GM23338 (cell line): ENCODE data around the gene AOAH. TPM values are rescaled to one million over a fixed set of nuclear protein-coding genes. Genes with fewer than 3 reads are reported as not detected.

Experiments
- ATAC-seq: fragments of 200-7000 bp; cut with Tn5 transposase; 3 replicates; pipeline ENCODE4 v1.9.1; 2020
- DNase-seq: peaks from one replicate; pipeline ENCODE4 v3.0.0-alpha.2; 2015; ENCODE audit warnings: low spot score
- H2AFZ ChIP-seq: fragments of 200-600 bp; sonication (generic); 2 replicates; pipeline ENCODE4 v1.8.0; 2016; ENCODE audit warnings: antibody characterized with exemption, mild to moderate bottlenecking, moderate library complexity
- H3F3A ChIP-seq: fragments of 200-600 bp; sonication (generic); replicated peaks from 2 replicates; pipeline ENCODE4 v1.8.0; 2017; ENCODE audit warnings: antibody characterized with exemption, mixed run types, low read depth
- H3K27ac ChIP-seq: fragments of 200-600 bp; sonication (generic); 2 replicates; pipeline ENCODE4 v1.6.1; 2016; ENCODE audit warnings: low read depth
- H3K27me3 ChIP-seq: fragments of 200-600 bp; sonication (generic); 2 replicates; pipeline ENCODE4 v1.8.0; 2016; ENCODE audit warnings: mild to moderate bottlenecking, mixed run types, moderate library complexity; ENCODE audit not compliant: insufficient read depth
- H3K36me3 ChIP-seq: fragments of 200-600 bp; sonication (generic); 2 replicates; pipeline ENCODE4 v1.8.0; 2016; ENCODE audit warnings: mild to moderate bottlenecking; ENCODE audit not compliant: insufficient read depth
- H3K4me1 ChIP-seq: fragments of 200-600 bp; sonication (generic); 2 replicates; pipeline ENCODE4 v1.8.0; 2016; ENCODE audit warnings: mild to moderate bottlenecking, moderate library complexity; ENCODE audit not compliant: insufficient read depth
- H3K4me2 ChIP-seq: fragments of 200-600 bp; sonication (generic); 2 replicates; pipeline ENCODE4 v1.7.1; 2017; ENCODE audit warnings: mixed run types
- H3K4me3 ChIP-seq: fragments of 200-600 bp; sonication (generic); 2 replicates; pipeline ENCODE4 v1.6.1; 2016; ENCODE audit warnings: mixed run types
- H3K79me2 ChIP-seq: fragments of 200-600 bp; sonication (generic); replicated peaks from 2 replicates; pipeline ENCODE4 v1.8.0; 2017; ENCODE audit warnings: mild to moderate bottlenecking; ENCODE audit not compliant: insufficient read depth
- H3K9me2 ChIP-seq: fragments of 200-600 bp; sonication (generic); 2 replicates; pipeline ENCODE4 v1.8.0; 2017; ENCODE audit not compliant: insufficient read depth
- H4K20me1 ChIP-seq: fragments of 200-600 bp; sonication (generic); replicated peaks from 2 replicates; pipeline ENCODE4 v1.8.0; 2017; ENCODE audit warnings: mild to moderate bottlenecking; ENCODE audit not compliant: insufficient read depth
- H3K27ac Mint-ChIP-seq: 2 replicates; pipeline ENCODE4 v1.8.0; 2020; ENCODE audit warnings: inconsistent platforms, mild to moderate bottlenecking, moderate library complexity, mixed read lengths
- H3K27me3 Mint-ChIP-seq: 3 replicates; pipeline ENCODE4 v1.8.0; 2022; ENCODE audit warnings: low read depth, mild to moderate bottlenecking, moderate library complexity, mixed read lengths, inconsistent platforms; ENCODE audit not compliant: insufficient read depth, poor library complexity
- H3K36me3 Mint-ChIP-seq: 3 replicates; pipeline ENCODE4 v1.8.0; 2021; ENCODE audit warnings: low read depth, mild to moderate bottlenecking, inconsistent platforms, moderate library complexity, mixed read lengths
- H3K4me1 Mint-ChIP-seq: 3 replicates; pipeline ENCODE4 v1.8.0; 2020; ENCODE audit warnings: mild to moderate bottlenecking, inconsistent platforms, mixed read lengths
- H3K4me3 Mint-ChIP-seq: 3 replicates; pipeline ENCODE4 v1.8.0; 2021; ENCODE audit warnings: moderate library complexity, mild to moderate bottlenecking, inconsistent platforms, mixed read lengths
- H3K9me3 Mint-ChIP-seq: 3 replicates; pipeline ENCODE4 v1.8.0; 2020; ENCODE audit warnings: moderate library complexity, mild to moderate bottlenecking, inconsistent platforms, mixed read lengths
- CREB1 ChIP-seq: fragments of 250-450 bp; sonication (Bioruptor Pico); IDR thresholded peaks from 2 replicates; pipeline ENCODE4 v1.5.0; 2020; ENCODE audit warnings: low read depth, mild to moderate bottlenecking, moderate library complexity
- EZH2 ChIP-seq: fragments of 200-600 bp; sonication (generic); IDR thresholded peaks from one replicate; pipeline ENCODE4 v1.8.0; 2017; ENCODE audit warnings: antibody characterized with exemption, mild to moderate bottlenecking, low read depth; ENCODE audit not compliant: unreplicated experiment
- EZH2phosphoT487 ChIP-seq: fragments of 200-600 bp; sonication (generic); IDR thresholded peaks from one replicate; pipeline ENCODE4 v1.8.1; 2018; ENCODE audit warnings: antibody characterized with exemption; ENCODE audit not compliant: unreplicated experiment
- NANOG ChIP-seq: IDR thresholded peaks from 2 replicates; pipeline ENCODE4 v1.6.1; 2016; ENCODE audit warnings: antibody characterized with exemption, borderline replicate concordance
- POLR2AphosphoS5 ChIP-seq: IDR thresholded peaks from 2 replicates; pipeline ENCODE4 v1.6.1; 2016; ENCODE audit warnings: antibody characterized with exemption, low read depth
- REST ChIP-seq: IDR thresholded peaks from one replicate; pipeline ENCODE4 v1.6.1; 2018; ENCODE audit warnings: antibody characterized with exemption; ENCODE audit not compliant: unreplicated experiment
- STAT1 ChIP-seq: IDR thresholded peaks from one replicate; pipeline ENCODE4 v1.6.1; 2016; ENCODE audit warnings: antibody characterized with exemption; ENCODE audit not compliant: unreplicated experiment
- ZNF114 ChIP-seq: fragments of 250-450 bp; sonication (Bioruptor Pico); IDR thresholded peaks from 2 replicates; pipeline ENCODE4 v1.5.0; 2020; ENCODE audit warnings: mild to moderate bottlenecking, moderate library complexity
- ZNF331 ChIP-seq: fragments of 250-450 bp; sonication (Bioruptor Pico); IDR thresholded peaks from 2 replicates; pipeline ENCODE4 v1.5.0; 2020; ENCODE audit warnings: low read depth, mild to moderate bottlenecking, moderate library complexity
- polyA plus RNA-seq: library from polyadenylated mRNA; unstranded; fragments of >200 nt; fragmentation: Nextera tagmentation; extraction: Ambion mirVana; gene quantifications from 2 replicates; pipeline ENCODE4 v1.2.1, GENCODE V29; 2016
- total RNA-seq: library from RNA; depleted of rRNA; stranded (reverse); fragments of >200 nt; shearing (Covaris generic); gene quantifications from 2 replicates; pipeline ENCODE4 v1.2.3, GENCODE V29; 2014
- TF ChIP-seq, protein P1 (sequence below), 2 experiments: fragments of 200-600 bp in 1 of 2; sonication (generic) in 1 of 2; conservative IDR thresholded peaks; 2 replicates each; pipeline versions ENCODE4 v1.5.1 to v1.6.1; 2016 to 2017; ENCODE audit warnings: antibody characterized with exemption in 2 of 2, low read depth in 2 of 2, mild to moderate bottlenecking in 2 of 2, moderate library complexity in 1 of 2
- TF ChIP-seq, protein P2 (sequence below): IDR thresholded peaks from 2 replicates; pipeline ENCODE4 v1.6.1; 2016; ENCODE audit warnings: antibody characterized with exemption

Gene AOAH
- total and polyA plus RNA-seq, 2 experiments from 2014 or later, result not detected

DNA sequence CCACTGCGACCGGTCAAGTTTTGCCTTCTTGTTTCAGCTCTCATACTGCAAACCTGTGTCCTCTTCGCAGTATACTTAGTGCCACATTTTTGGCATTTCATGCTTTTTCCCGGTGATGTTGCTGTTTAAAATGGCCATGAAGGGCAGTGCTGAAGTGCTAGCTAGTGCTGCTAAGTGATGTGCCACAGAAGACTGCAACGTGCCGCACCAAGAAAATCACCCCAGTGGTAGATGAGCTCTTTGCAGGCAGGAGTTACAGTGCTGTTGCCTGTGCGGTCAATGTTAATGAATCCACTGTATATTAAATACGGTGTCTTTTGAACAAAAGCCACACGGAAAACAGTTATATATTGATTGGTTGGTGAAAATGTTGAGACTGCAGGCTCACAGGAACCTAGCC lies 214.3 kb downstream of the AOAH start:
- no peaks in the 10 kb centered on the region for H3F3A ChIP-seq
- H3K4me2 ChIP-seq, result no peak overlapping the region
- Mint-ChIP-seq H3K4me1 (peaks cover 6% of the 10 kb centered on the region), H3K9me3 (peaks cover 3% of the 10 kb centered on the region; the same call in 1 of the 3 replicates), H3K36me3 (no peaks in the 10 kb centered on the region; the same call in 2 of the 3 replicates), H3K27ac (no peak overlapping the region), H3K4me3 (no peak overlapping the region), H3K27me3 (peaks cover 7% of the 10 kb centered on the region)
- H3K9me2 ChIP-seq, result no peaks in the 10 kb centered on the region
- H3K79me2 ChIP-seq, result no peaks in the 10 kb centered on the region
- H3K36me3 ChIP-seq, result no peaks in the 10 kb centered on the region
- ATAC-seq (peak; percentile 92), DNase-seq (peak; percentile 57)
- H3K27me3 ChIP-seq, result no peaks in the 10 kb centered on the region
- H4K20me1 ChIP-seq, result no peaks in the 10 kb centered on the region
- TF ChIP-seq, protein P1, sequence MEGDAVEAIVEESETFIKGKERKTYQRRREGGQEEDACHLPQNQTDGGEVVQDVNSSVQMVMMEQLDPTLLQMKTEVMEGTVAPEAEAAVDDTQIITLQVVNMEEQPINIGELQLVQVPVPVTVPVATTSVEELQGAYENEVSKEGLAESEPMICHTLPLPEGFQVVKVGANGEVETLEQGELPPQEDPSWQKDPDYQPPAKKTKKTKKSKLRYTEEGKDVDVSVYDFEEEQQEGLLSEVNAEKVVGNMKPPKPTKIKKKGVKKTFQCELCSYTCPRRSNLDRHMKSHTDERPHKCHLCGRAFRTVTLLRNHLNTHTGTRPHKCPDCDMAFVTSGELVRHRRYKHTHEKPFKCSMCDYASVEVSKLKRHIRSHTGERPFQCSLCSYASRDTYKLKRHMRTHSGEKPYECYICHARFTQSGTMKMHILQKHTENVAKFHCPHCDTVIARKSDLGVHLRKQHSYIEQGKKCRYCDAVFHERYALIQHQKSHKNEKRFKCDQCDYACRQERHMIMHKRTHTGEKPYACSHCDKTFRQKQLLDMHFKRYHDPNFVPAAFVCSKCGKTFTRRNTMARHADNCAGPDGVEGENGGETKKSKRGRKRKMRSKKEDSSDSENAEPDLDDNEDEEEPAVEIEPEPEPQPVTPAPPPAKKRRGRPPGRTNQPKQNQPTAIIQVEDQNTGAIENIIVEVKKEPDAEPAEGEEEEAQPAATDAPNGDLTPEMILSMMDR (conservative IDR thresholded peaks at IDR 0.05; ENCODE audit: low read depth in 2 of 2), result peak; percentile 4 to 26; a peak in 2 of 4 replicates
- TF ChIP-seq EZH2 (no peak), CREB1 (CRISPR knock-in tag) (no peak)
- peaks cover 5% of the 10 kb centered on the region; the same call in 1 of the 2 replicates for H3K4me1 ChIP-seq
- H3K27ac ChIP-seq, result no peak overlapping the region
- H2AFZ ChIP-seq, result peak overlapping the region; percentile 3; the same call in 1 of the 2 replicates
- no peak overlapping the region for H3K4me3 ChIP-seq

GRCh38 chr7:36507475-36508440 lies 216.5 kb downstream of the AOAH start:
- Mint-ChIP-seq H3K27me3 (peaks cover 5% of the 10 kb centered on the region), H3K4me3 (no peak overlapping the region), H3K9me3 (peaks cover 8% of the 10 kb centered on the region; the same call in 2 of the 3 replicates), H3K4me1 (peaks cover 6% of the 10 kb centered on the region), H3K36me3 (peaks cover 3% of the 10 kb centered on the region; the same call in 1 of the 3 replicates), H3K27ac (no peak overlapping the region)
- Histone ChIP-seq H3K27me3 (no peaks in the 10 kb centered on the region), H4K20me1 (no peaks in the 10 kb centered on the region), H3F3A (no peaks in the 10 kb centered on the region), H2AFZ (no peak overlapping the region), H3K9me2 (no peaks in the 10 kb centered on the region), H3K27ac (no peak overlapping the region), H3K4me1 (peaks cover 5% of the 10 kb centered on the region; the same call in 1 of the 2 replicates), H3K36me3 (no peaks in the 10 kb centered on the region; the same call in 1 of the 2 replicates), H3K4me3 (no peak overlapping the region), H3K4me2 (no peak overlapping the region), H3K79me2 (no peaks in the 10 kb centered on the region)
- no peak for ATAC-seq
- no peak for DNase-seq
- no peak for TF ChIP-seq CREB1 (CRISPR knock-in tag)
- TF ChIP-seq ZNF114 (CRISPR knock-in tag), result no peak
- TF ChIP-seq NANOG, result no peak
- TF ChIP-seq POLR2AphosphoS5, result no peak
- TF ChIP-seq STAT1, result no peak
- TF ChIP-seq ZNF331 (CRISPR knock-in tag), result no peak
- TF ChIP-seq REST, result no peak
- TF ChIP-seq, protein P2, sequence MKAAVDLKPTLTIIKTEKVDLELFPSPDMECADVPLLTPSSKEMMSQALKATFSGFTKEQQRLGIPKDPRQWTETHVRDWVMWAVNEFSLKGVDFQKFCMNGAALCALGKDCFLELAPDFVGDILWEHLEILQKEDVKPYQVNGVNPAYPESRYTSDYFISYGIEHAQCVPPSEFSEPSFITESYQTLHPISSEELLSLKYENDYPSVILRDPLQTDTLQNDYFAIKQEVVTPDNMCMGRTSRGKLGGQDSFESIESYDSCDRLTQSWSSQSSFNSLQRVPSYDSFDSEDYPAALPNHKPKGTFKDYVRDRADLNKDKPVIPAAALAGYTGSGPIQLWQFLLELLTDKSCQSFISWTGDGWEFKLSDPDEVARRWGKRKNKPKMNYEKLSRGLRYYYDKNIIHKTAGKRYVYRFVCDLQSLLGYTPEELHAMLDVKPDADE, result no peak
- no peak for TF ChIP-seq EZH2
- TF ChIP-seq EZH2phosphoT487, result no peak
